Measurements from ENCODE around the gene SLC6A17.

SLC6A17 gene

GRCh38 chr1:110224240-110224995 lies 74.1 kb downstream of the SLC6A17 start:
- no peak for DNase-seq

GRCh38 chr1:110225212-110225611 lies 74.9 kb downstream of the SLC6A17 start:
- DNase-seq = no peak

GRCh38 chr1:110225756-110226404 lies 75.6 kb downstream of the SLC6A17 start:
- no peak for DNase-seq

GRCh38 chr1:110227774-110228173 lies 77.5 kb downstream of the SLC6A17 start:
- no peak for DNase-seq

- DNase-seq = no peak
Measured at GRCh38 chr1:110228381-110228780, 78.1 kb downstream of the SLC6A17 start.

- DNase-seq = no peak
Measured at GRCh38 chr1:110228869-110229268, 78.6 kb downstream of the SLC6A17 start.

GRCh38 chr1:110229348-110230001 lies 79.2 kb downstream of the SLC6A17 start:
- DNase-seq = no peak

- DNase-seq = no peak
Measured at GRCh38 chr1:110230381-110231199, 80.3 kb downstream of the SLC6A17 start.

GRCh38 chr1:110233861-110234260 lies 83.6 kb downstream of the SLC6A17 start:
- no peak for DNase-seq

GRCh38 chr1:110234691-110235090 lies 84.4 kb downstream of the SLC6A17 start:
- no peak for DNase-seq

GRCh38 chr1:110235181-110235833 lies 85.0 kb downstream of the SLC6A17 start:
- no peak for DNase-seq

GRCh38 chr1:110235834-110236682 lies 85.8 kb downstream of the SLC6A17 start:
- no peak for DNase-seq

GRCh38 chr1:110237386-110238152 lies 87.3 kb downstream of the SLC6A17 start:
- DNase-seq = no peak

GRCh38 chr1:110239441-110240430 lies 89.4 kb downstream of the SLC6A17 start:
- no peak for DNase-seq

- DNase-seq = no peak
Measured at GRCh38 chr1:110240476-110241210, 90.3 kb downstream of the SLC6A17 start.

GRCh38 chr1:110241516-110241915 lies 91.2 kb downstream of the SLC6A17 start:
- DNase-seq = no peak

- DNase-seq = no peak
Measured at GRCh38 chr1:110242062-110242461, 91.8 kb downstream of the SLC6A17 start.

- DNase-seq = no peak
Measured at GRCh38 chr1:110242731-110243130, 92.4 kb downstream of the SLC6A17 start.

GRCh38 chr1:110243146-110243545 lies 92.9 kb downstream of the SLC6A17 start:
- no peak for DNase-seq

Measured in activated T-cell treated with anti-CD3 and anti-CD28 coated beads for 4 hours (primary cell).